GM12872 (cell line): ENCODE results near the gene TENM4.

ENCODE experiments used
- CTCF ChIP-seq: IDR thresholded peaks from 3 replicates; pipeline ENCODE4 v1.5.1; 2011; ENCODE audit warnings: low read depth, mild to moderate bottlenecking, low read length, moderate library complexity; ENCODE audit not compliant: insufficient read depth

TENM4 gene

GRCh38 chr11:79481795-79482194, 41.0 kb upstream of the TENM4 start:
- TF ChIP-seq CTCF: no peak

GRCh38 chr11:79480864-79481263, 40.0 kb upstream of the TENM4 start:
- no peak for TF ChIP-seq CTCF

GRCh38 chr11:79472819-79473529, 32.1 kb upstream of the TENM4 start:
- no peak for TF ChIP-seq CTCF

- no peak for TF ChIP-seq CTCF
These were observed 30.4 kb upstream of the TENM4 start for GRCh38 chr11:79471071-79471844.

- TF ChIP-seq CTCF: no peak
These were observed 29.3 kb upstream of the TENM4 start for GRCh38 chr11:79470161-79470560.

GRCh38 chr11:79467761-79468160, 26.9 kb upstream of the TENM4 start:
- TF ChIP-seq CTCF: no peak

- no peak for TF ChIP-seq CTCF
These were observed 25.6 kb upstream of the TENM4 start for GRCh38 chr11:79466411-79466810.
